Endothelial cell of umbilical vein (primary cell): ENCODE results near the gene TPMT. TPM values are rescaled to one million over a fixed set of nuclear protein-coding genes. Genes with fewer than 3 reads are reported as not detected.
A peak's percentile ranks its signal among the peaks of the same experiment; 100 is the strongest.

Experiments
- BruUV-seq: library from RNA; stranded (reverse); fragments of 400-500 nt; replicated peaks from 2 replicates; lab custom pipeline; 2021; lab: Mats Ljungman, UMichigan
- CTCF ChIA-PET: fragments of 300-600, 350-600 bp; sonication (Branson Sonifier 250); formaldehyde crosslinking; loops from one replicate; lab custom pipeline; 2021; ENCODE audit warnings: antibody characterized with exemption, inconsistent platforms; lab: Charles Lee
- POLR2A ChIA-PET: fragments of 300-600, 350-600 bp; sonication (Branson Sonifier 250); formaldehyde crosslinking; loops from one replicate; lab custom pipeline; 2021; ENCODE audit warnings: antibody characterized with exemption, inconsistent platforms; lab: Charles Lee
- DNase-seq: peaks from one replicate; pipeline ENCODE4 v3.0.0-alpha.2; 2011; ENCODE audit warnings: low read depth, low spot score
- FAIRE-seq: peaks from 2 replicates; lab custom pipeline; 2011; peaks lifted over from hg19 to GRCh38; lab: Jason Lieb, UNC
- H2AFZ ChIP-seq: 2 replicates; pipeline ENCODE4 v1.6.0; 2012; ENCODE audit warnings: low read depth, low read length, control low read depth, inconsistent platforms
- H3K27ac ChIP-seq: 2 replicates; pipeline ENCODE4 v1.5.1; 2011; ENCODE audit warnings: low read depth, mild to moderate bottlenecking, control low read depth, low read length, moderate library complexity; ENCODE audit not compliant: insufficient read depth
- H3K27me3 ChIP-seq, 2 experiments: 2 replicates each; pipeline versions ENCODE4 v1.6.0 to v1.6.1; 2011; ENCODE audit warnings: low read length in 2 of 2, mixed read lengths in 1 of 2; ENCODE audit not compliant: control insufficient read depth in 2 of 2, insufficient read depth in 2 of 2
- H3K36me3 ChIP-seq, 2 experiments: 2 replicates in 1 of 2; 3 replicates in 1 of 2; pipeline ENCODE4 v1.5.1; 2011; ENCODE audit warnings: low read length in 2 of 2, mild to moderate bottlenecking in 1 of 2, moderate library complexity in 1 of 2; ENCODE audit not compliant: control insufficient read depth in 2 of 2, insufficient read depth in 2 of 2; ENCODE audit errors: extremely low read depth in 1 of 2
- H3K4me1 ChIP-seq: 3 replicates; pipeline ENCODE4 v1.5.1; 2011; ENCODE audit warnings: mild to moderate bottlenecking, low read length; ENCODE audit not compliant: control insufficient read depth, insufficient read depth; ENCODE audit errors: extremely low read depth
- H3K4me2 ChIP-seq: 2 replicates; pipeline ENCODE4 v1.6.1; 2011; ENCODE audit warnings: low read length, control low read depth, mixed read lengths; ENCODE audit not compliant: insufficient read depth
- H3K4me3 ChIP-seq, 3 experiments: fragments of 200-600 bp in 1 of 3; sonication (generic), shearing (Covaris generic) in 1 of 3; replicated peaks in 1 of 3; 2 replicates each; pipeline ENCODE4 v1.5.1; 2011 to 2016; ENCODE audit warnings: control low read depth in 3 of 3, low read length in 3 of 3, mild to moderate bottlenecking in 2 of 3, inconsistent platforms in 1 of 3, low read depth in 1 of 3, moderate library complexity in 1 of 3; ENCODE audit not compliant: insufficient read depth in 1 of 3
- H3K79me2 ChIP-seq: 2 replicates; pipeline ENCODE4 v1.6.0; 2012; ENCODE audit warnings: low read length, inconsistent platforms; ENCODE audit not compliant: control insufficient read depth, insufficient read depth
- H3K9ac ChIP-seq: replicated peaks from 2 replicates; pipeline ENCODE3; 2011; ENCODE audit warnings: low read length, control low read depth; ENCODE audit not compliant: insufficient read depth; ENCODE audit errors: extremely low read depth
- H3K9me1 ChIP-seq: replicated peaks from 3 replicates; pipeline ENCODE4 v1.6.0; 2011; ENCODE audit warnings: mild to moderate bottlenecking, low read length; ENCODE audit not compliant: control insufficient read depth, insufficient read depth; ENCODE audit errors: extremely low read depth
- H3K9me3 ChIP-seq: replicated peaks from 2 replicates; pipeline ENCODE4 v1.5.1; 2012; ENCODE audit warnings: low read length, inconsistent platforms; ENCODE audit not compliant: control insufficient read depth, insufficient read depth
- H4K20me1 ChIP-seq: replicated peaks from 2 replicates; pipeline ENCODE3; 2011; ENCODE audit warnings: mild to moderate bottlenecking, low read length; ENCODE audit not compliant: control insufficient read depth, insufficient read depth; ENCODE audit errors: extremely low read depth
- EZH2 ChIP-seq: IDR thresholded peaks from 2 replicates; pipeline ENCODE4 v1.6.1; 2012; ENCODE audit warnings: borderline replicate concordance, low read depth, mild to moderate bottlenecking, moderate library complexity, low read length, inconsistent platforms; ENCODE audit not compliant: severe bottlenecking
- FOS ChIP-seq: IDR thresholded peaks from 2 replicates; pipeline ENCODE4 v1.6.1; 2011; ENCODE audit warnings: mild to moderate bottlenecking, low read length, moderate library complexity, borderline replicate concordance; ENCODE audit not compliant: insufficient read depth
- GATA2 ChIP-seq: IDR thresholded peaks from 2 replicates; pipeline ENCODE4 v1.7.0; 2011; ENCODE audit warnings: low read depth, mild to moderate bottlenecking, moderate library complexity, mixed read lengths, low read length; ENCODE audit not compliant: insufficient read length, insufficient read depth
- JUN ChIP-seq: IDR thresholded peaks from 2 replicates; pipeline ENCODE4 v1.6.1; 2011; ENCODE audit warnings: borderline replicate concordance, low read depth; ENCODE audit not compliant: insufficient read length, insufficient read depth
- MYC ChIP-seq: IDR thresholded peaks from one replicate; pipeline ENCODE4 v1.6.1; 2011; ENCODE audit warnings: mild to moderate bottlenecking, low read depth, low read length
- POLR2A ChIP-seq: IDR thresholded peaks from 2 replicates; pipeline ENCODE4 v1.6.1; 2012; ENCODE audit warnings: low read depth, mild to moderate bottlenecking, control low read depth, low read length
- POLR2AphosphoS5 ChIP-seq: IDR thresholded peaks from 2 replicates; pipeline ENCODE4 v1.6.1; 2012; ENCODE audit warnings: low read depth, mild to moderate bottlenecking, control low read depth, low read length, moderate library complexity; ENCODE audit not compliant: insufficient read depth
- dilution Hi-C: fragments of 300-500 bp; cut with MboI; formaldehyde crosslinking; loops from one replicate; pipeline ENCODE4 v1.15.0; 2019; ENCODE audit warnings: low sequenced_read_pairs; ENCODE audit not compliant: extremely low pct_ligation_motif_present
- intact Hi-C: fragments of 100-400 bp; cut with micrococcal nuclease; formaldehyde crosslinking; loops from one replicate; pipeline ENCODE4 v1.10.0; 2022
- polyA plus RNA-seq, 4 experiments: library from polyadenylated mRNA; depleted of rRNA in 3 of 4; stranded (reverse) in 3 of 4; unstranded in 1 of 4; fragments of >200 nt; gene quantifications; 2 replicates each; pipeline versions ENCODE4 v1.2.1 to v1.2.3, GENCODE V29; 2011 to 2012; ENCODE audit warnings: missing spikeins in 1 of 4
- total RNA-seq: library from RNA; stranded (reverse); gene quantifications from 2 replicates; pipeline ENCODE4 v1.2.3, GENCODE V29; 2021
- TF ChIP-seq, protein P1 (sequence below), 2 donors: IDR thresholded peaks; 1 replicate in 1 of 2; 2 replicates in 1 of 2; pipeline ENCODE4 v1.5.1; 2011; ENCODE audit warnings: low read length in 2 of 2, mild to moderate bottlenecking in 2 of 2, moderate library complexity in 2 of 2, control low read depth in 1 of 2, inconsistent platforms in 1 of 2, low read depth in 1 of 2; ENCODE audit not compliant: insufficient read depth in 1 of 2; ENCODE audit errors: extremely low read depth in 1 of 2
- TF ChIP-seq, protein P2 (sequence below): IDR thresholded peaks from 2 replicates; pipeline ENCODE4 v1.6.1; 2011; ENCODE audit not compliant: insufficient read depth, insufficient read length

Gene TPMT
- total and polyA plus RNA-seq, 2 donors (not counting 3 experiments of a cell fraction or from before 2014, with no cell fraction given) = 6.5 to 11.1 TPM

DNA sequence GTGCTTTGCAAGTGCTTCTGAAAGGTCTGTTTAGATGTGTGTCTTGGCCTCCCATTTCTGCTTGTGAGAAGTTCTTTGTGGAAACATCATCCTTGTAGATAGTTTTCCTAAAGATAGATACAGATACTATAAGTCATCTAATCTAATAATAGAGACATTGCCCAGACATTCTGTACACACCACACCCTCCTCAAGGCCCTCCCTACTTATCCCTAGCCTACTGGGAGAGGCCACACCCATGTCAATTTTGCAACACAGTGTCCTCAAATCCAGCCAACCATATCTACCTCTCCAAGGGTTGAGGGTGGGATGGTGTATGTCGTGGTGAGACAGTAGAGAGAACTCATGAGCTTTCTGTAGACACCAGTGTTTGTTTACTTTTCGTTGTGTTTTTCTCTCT, 6.6 kb upstream of the TPMT start:
- no peaks in the 10 kb centered on the region for H3K27me3 ChIP-seq
- no peaks in the 10 kb centered on the region for H3K79me2 ChIP-seq
- no peak overlapping the region for H3K9ac ChIP-seq
- dilution Hi-C loops (no loop called here), intact Hi-C loops (no loop called here)
- H4K20me1 ChIP-seq = no peaks in the 10 kb centered on the region
- no peak overlapping the region for H3K4me2 ChIP-seq
- H3K36me3 ChIP-seq = peaks cover 0 to 3% of the 10 kb centered on the region in 2 experiments
- TF ChIP-seq POLR2A = no peak
- TF ChIP-seq, protein P1, sequence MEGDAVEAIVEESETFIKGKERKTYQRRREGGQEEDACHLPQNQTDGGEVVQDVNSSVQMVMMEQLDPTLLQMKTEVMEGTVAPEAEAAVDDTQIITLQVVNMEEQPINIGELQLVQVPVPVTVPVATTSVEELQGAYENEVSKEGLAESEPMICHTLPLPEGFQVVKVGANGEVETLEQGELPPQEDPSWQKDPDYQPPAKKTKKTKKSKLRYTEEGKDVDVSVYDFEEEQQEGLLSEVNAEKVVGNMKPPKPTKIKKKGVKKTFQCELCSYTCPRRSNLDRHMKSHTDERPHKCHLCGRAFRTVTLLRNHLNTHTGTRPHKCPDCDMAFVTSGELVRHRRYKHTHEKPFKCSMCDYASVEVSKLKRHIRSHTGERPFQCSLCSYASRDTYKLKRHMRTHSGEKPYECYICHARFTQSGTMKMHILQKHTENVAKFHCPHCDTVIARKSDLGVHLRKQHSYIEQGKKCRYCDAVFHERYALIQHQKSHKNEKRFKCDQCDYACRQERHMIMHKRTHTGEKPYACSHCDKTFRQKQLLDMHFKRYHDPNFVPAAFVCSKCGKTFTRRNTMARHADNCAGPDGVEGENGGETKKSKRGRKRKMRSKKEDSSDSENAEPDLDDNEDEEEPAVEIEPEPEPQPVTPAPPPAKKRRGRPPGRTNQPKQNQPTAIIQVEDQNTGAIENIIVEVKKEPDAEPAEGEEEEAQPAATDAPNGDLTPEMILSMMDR (IDR thresholded peaks at IDR 0.05; ENCODE audit: extremely low read depth in 1 of 2, insufficient read depth in 1 of 2, low read depth in 1 of 2, low read length in 2 of 2) = no peak
- FAIRE-seq (no peak), DNase-seq (no peak)
- no peaks in the 10 kb centered on the region for H3K4me1 ChIP-seq
- H3K9me3 ChIP-seq = no peaks in the 10 kb centered on the region
- no TSS peak for BruUV-seq
- H3K27ac ChIP-seq = no peak overlapping the region
- no peak overlapping the region for H2AFZ ChIP-seq
- ChIA-PET POLR2A (no interaction called here), CTCF (no interaction called here)
- no peak overlapping the region for H3K4me3 ChIP-seq
- H3K9me1 ChIP-seq = no peaks in the 10 kb centered on the region

DNA sequence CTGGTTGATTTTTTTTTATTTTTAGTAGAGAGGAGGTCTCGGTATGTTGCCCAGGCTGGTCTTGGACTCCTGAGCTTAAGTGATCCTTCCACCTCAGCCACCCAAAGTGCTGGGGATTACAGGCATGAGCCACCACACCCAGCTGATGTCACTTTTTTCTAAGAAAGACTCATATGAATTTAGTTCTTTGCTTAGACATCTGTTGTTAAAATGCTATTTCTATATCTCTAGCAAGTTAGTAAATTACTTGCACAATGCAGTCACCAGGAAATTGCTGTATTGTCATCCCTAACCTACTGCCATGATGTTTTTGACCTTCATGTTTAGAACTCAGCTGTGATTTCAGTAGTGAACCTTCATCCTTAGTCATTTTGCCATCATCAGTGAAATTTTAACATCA, 6.0 kb upstream of the TPMT start:
- Histone ChIP-seq H4K20me1 (no peaks in the 10 kb centered on the region), H3K79me2 (no peaks in the 10 kb centered on the region), H3K9me1 (no peaks in the 10 kb centered on the region), H2AFZ (no peak overlapping the region), H3K4me1 (peaks cover 4% of the 10 kb centered on the region), H3K4me3 (no peak overlapping the region), H3K4me2 (no peak overlapping the region), H3K9me3 (no peaks in the 10 kb centered on the region), H3K36me3 (peaks cover 0 to 3% of the 10 kb centered on the region in 2 experiments), H3K27ac (no peak overlapping the region), H3K9ac (no peak overlapping the region), H3K27me3 (no peaks in the 10 kb centered on the region)
- dilution Hi-C loops (no loop called here), intact Hi-C loops (no loop called here)
- no peak for TF ChIP-seq GATA2
- TF ChIP-seq, protein P1 (IDR thresholded peaks at IDR 0.05; ENCODE audit: extremely low read depth in 1 of 2, insufficient read depth in 1 of 2, low read depth in 1 of 2, low read length in 2 of 2) = no peak
- TF ChIP-seq POLR2AphosphoS5 = no peak
- TF ChIP-seq FOS = no peak
- no peak for TF ChIP-seq EZH2
- TF ChIP-seq, protein P2, sequence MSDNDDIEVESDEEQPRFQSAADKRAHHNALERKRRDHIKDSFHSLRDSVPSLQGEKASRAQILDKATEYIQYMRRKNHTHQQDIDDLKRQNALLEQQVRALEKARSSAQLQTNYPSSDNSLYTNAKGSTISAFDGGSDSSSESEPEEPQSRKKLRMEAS = no peak
- TF ChIP-seq JUN = no peak
- no peak for TF ChIP-seq POLR2A
- no peak for TF ChIP-seq MYC
- ChIA-PET CTCF (no interaction called here), POLR2A (no interaction called here)
- FAIRE-seq (peak; percentile 26), DNase-seq (no peak)
- no TSS peak for BruUV-seq
